B cell (primary cell): ENCODE results near the gene ARL5A. TPM values are rescaled to one million over a fixed set of nuclear protein-coding genes. Genes with fewer than 3 reads are reported as not detected.

ENCODE experiments used
- ATAC-seq: fragments of 200-7000 bp; cut with Tn5 transposase; one replicate; pipeline ENCODE4 v1.10.0; 2021; ENCODE audit warnings: low read depth, mild to moderate bottlenecking, moderate number of reproducible peaks, moderate library complexity
- CTCF ChIA-PET: fragments of 350-600 bp; sonication (Branson Sonifier 250); formaldehyde crosslinking; loops from one replicate; lab custom pipeline; 2021; ENCODE audit warnings: antibody characterized with exemption, inconsistent platforms; lab: Charles Lee
- POLR2A ChIA-PET: fragments of 350-600 bp; sonication (Branson Sonifier 250); formaldehyde crosslinking; loops from one replicate; lab custom pipeline; 2021; ENCODE audit warnings: antibody characterized with exemption; lab: Charles Lee
- DNase-seq: peaks from one replicate; pipeline ENCODE4 v3.0.0; 2013
- H2AFZ ChIP-seq: 2 replicates; pipeline ENCODE4 v1.6.1; 2012; ENCODE audit warnings: mild to moderate bottlenecking, low read depth, low read length; ENCODE audit not compliant: insufficient read depth, poor library complexity, severe bottlenecking
- H3K27ac ChIP-seq, 2 donors: 1 replicate in 1 of 2; 2 replicates in 1 of 2; pipeline ENCODE4 v1.5.1; 2012 to 2013; ENCODE audit warnings: low read length in 2 of 2, mild to moderate bottlenecking in 2 of 2, moderate library complexity in 1 of 2
- H3K27me3 ChIP-seq, 4 experiments: fragments of 200-600 bp in 1 of 4; sonication (generic) in 1 of 4; replicated peaks in 1 of 4; 1 replicate in 2 of 4; 2 replicates in 2 of 4; pipeline versions ENCODE4 v1.6.1 to v1.7.0; 2013 to 2016; ENCODE audit warnings: low read length in 3 of 4, mild to moderate bottlenecking in 2 of 4, mixed read lengths in 1 of 4, moderate library complexity in 1 of 4; ENCODE audit not compliant: insufficient read depth in 4 of 4, control insufficient read depth in 3 of 4; ENCODE audit errors: control extremely low read depth in 1 of 4
- H3K36me3 ChIP-seq, 2 experiments: replicated peaks in 1 of 2; 1 replicate in 1 of 2; 2 replicates in 1 of 2; pipeline versions ENCODE4 v1.6.1 to v1.7.1; 2013; ENCODE audit warnings: low read length in 1 of 2; ENCODE audit not compliant: insufficient read depth in 2 of 2, control insufficient read depth in 1 of 2; ENCODE audit errors: control extremely low read depth in 1 of 2, extremely low read depth in 1 of 2
- H3K4me1 ChIP-seq, 2 donors: fragments of 200-600 bp in 1 of 2; sonication (generic) in 1 of 2; 1 replicate in 1 of 2; 2 replicates in 1 of 2; pipeline versions ENCODE4 v1.5.1 to v1.6.1; 2013 to 2017; ENCODE audit warnings: low read length in 2 of 2; ENCODE audit not compliant: control insufficient read depth in 2 of 2, insufficient read depth in 2 of 2
- H3K4me2 ChIP-seq: replicated peaks from 2 replicates; pipeline ENCODE3; 2012; ENCODE audit warnings: mild to moderate bottlenecking, low read depth, low read length; ENCODE audit not compliant: poor library complexity, severe bottlenecking
- H3K4me3 ChIP-seq, 5 experiments: fragments of 200-600 bp in 1 of 5; sonication (generic) in 1 of 5; 1 replicate in 3 of 5; 2 replicates in 2 of 5; pipeline versions ENCODE4 v1.5.1 to v1.7.0; 2011 to 2016; ENCODE audit warnings: low read length in 4 of 5, mild to moderate bottlenecking in 4 of 5, low read depth in 2 of 5, control low read depth in 1 of 5, moderate library complexity in 1 of 5; ENCODE audit not compliant: insufficient read depth in 1 of 5; ENCODE audit errors: control extremely low read depth in 1 of 5, extremely low read depth in 1 of 5
- H3K79me2 ChIP-seq: fragments of 200-600 bp; sonication (generic); one replicate; pipeline ENCODE4 v1.6.0; 2016; ENCODE audit warnings: low read length; ENCODE audit not compliant: control insufficient read depth, insufficient read depth
- H3K9ac ChIP-seq: fragments of 200-600 bp; sonication (generic); 2 replicates; pipeline ENCODE4 v1.6.1; 2017; ENCODE audit warnings: mild to moderate bottlenecking, low read length, moderate library complexity
- H3K9me3 ChIP-seq, 3 donors: one replicate each; pipeline versions ENCODE4 v1.6.1 to v1.7.1; 2013; ENCODE audit warnings: low read length in 2 of 3; ENCODE audit not compliant: control insufficient read depth in 2 of 3, insufficient read depth in 1 of 3; ENCODE audit errors: control extremely low read depth in 1 of 3
- H4K20me1 ChIP-seq: 2 replicates; pipeline ENCODE4 v1.6.0; 2012; ENCODE audit warnings: mild to moderate bottlenecking, low read length; ENCODE audit not compliant: insufficient read depth, control insufficient read depth, poor library complexity, severe bottlenecking
- H3K27ac Mint-ChIP-seq: one replicate; pipeline ENCODE4 v1.8.0; 2021; ENCODE audit warnings: mixed read lengths
- H3K27me3 Mint-ChIP-seq: one replicate; pipeline ENCODE4 v1.8.0; 2021; ENCODE audit warnings: mixed read lengths
- H3K4me1 Mint-ChIP-seq: one replicate; pipeline ENCODE4 v1.8.0; 2021; ENCODE audit warnings: mixed read lengths
- H3K4me3 Mint-ChIP-seq: one replicate; pipeline ENCODE4 v1.8.0; 2021; ENCODE audit warnings: mixed read lengths
- H3K9me3 Mint-ChIP-seq: one replicate; pipeline ENCODE4 v1.8.0; 2022; ENCODE audit warnings: mixed read lengths; ENCODE audit not compliant: insufficient read depth
- EZH2 ChIP-seq: IDR thresholded peaks from 2 replicates; pipeline ENCODE4 v1.6.1; 2012; ENCODE audit warnings: borderline replicate concordance, low read depth, mild to moderate bottlenecking, moderate library complexity, low read length; ENCODE audit not compliant: insufficient read depth, poor library complexity, severe bottlenecking
- WGBS: methylation state at CpG from one replicate; pipeline ENCODE4 v1.1.5; 2013; ENCODE audit warnings: missing lambda C conversion rate; ENCODE audit not compliant: insufficient coverage; 5-methylcytosine and 5-hydroxymethylcytosine counted together
- intact Hi-C: fragments of 100-400 bp; cut with micrococcal nuclease; formaldehyde crosslinking; loops from one replicate; pipeline ENCODE4 v1.10.0; 2022
- polyA plus RNA-seq: library from polyadenylated mRNA; depleted of rRNA; stranded (reverse); fragments of >200 nt; gene quantifications from 2 replicates; pipeline ENCODE4 v1.2.3, GENCODE V29; 2012
- total RNA-seq, 2 donors: library from RNA; stranded (reverse); fragments of 120-200 nt in 1 of 2; gene quantifications; 1 replicate in 1 of 2; 2 replicates in 1 of 2; pipeline versions ENCODE4 v1.2.3 to v1.2.4, GENCODE V29; 2013 to 2022
- TF ChIP-seq, protein P1 (sequence below): fragments of 200-600 bp; IDR thresholded peaks from one replicate; pipeline ENCODE4 v1.8.0; 2022; ENCODE audit warnings: antibody characterized with exemption, mild to moderate bottlenecking

ARL5A gene
- total and polyA plus RNA-seq, 2 donors (not counting 1 experiment from before 2014, with no cell fraction given), result 18.2 to 54.1 TPM

DNA sequence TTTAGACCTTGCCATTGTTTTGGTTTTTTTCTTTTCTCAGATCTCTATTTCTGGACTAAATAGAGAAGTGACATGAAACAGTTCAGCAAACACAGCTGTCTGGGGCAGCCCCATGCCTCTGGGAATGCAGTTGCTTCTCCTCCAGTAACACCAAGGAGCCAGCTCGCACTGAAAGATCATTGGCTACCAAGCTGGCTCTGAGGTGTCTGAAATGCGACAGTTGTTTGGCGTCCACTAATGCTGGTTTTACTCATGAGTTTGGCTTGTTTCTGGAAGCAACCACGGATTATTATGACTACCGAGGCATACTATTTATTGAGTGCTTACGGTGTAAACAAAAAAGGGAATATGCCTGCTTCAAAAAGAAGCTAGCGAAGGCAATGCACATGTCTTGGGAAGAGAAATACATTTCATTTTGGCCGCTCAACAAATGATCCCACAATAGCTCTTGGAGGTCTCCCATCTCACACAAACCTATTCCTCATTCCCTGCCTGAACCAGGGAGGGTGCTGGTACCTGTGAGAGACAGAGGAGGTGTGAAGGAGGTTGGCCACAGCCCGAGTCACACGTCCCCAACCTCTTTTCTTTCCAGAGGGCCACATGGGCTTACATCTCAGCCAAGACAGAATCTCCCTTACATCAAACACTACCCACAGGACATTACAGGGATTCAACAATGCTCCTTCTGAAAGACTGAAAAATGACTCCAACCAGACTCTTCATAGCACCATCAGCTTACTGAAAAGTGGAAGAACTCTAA is 56.4 kb downstream of the ARL5A start:
- Mint-ChIP-seq H3K4me1 (peaks cover 90% of the 10 kb centered on the region), H3K4me3 (peak overlapping the region; percentile 76), H3K9me3 (no peaks in the 10 kb centered on the region), H3K27ac (peak overlapping the region; percentile 93), H3K27me3 (no peaks in the 10 kb centered on the region)
- TF ChIP-seq, protein P1, sequence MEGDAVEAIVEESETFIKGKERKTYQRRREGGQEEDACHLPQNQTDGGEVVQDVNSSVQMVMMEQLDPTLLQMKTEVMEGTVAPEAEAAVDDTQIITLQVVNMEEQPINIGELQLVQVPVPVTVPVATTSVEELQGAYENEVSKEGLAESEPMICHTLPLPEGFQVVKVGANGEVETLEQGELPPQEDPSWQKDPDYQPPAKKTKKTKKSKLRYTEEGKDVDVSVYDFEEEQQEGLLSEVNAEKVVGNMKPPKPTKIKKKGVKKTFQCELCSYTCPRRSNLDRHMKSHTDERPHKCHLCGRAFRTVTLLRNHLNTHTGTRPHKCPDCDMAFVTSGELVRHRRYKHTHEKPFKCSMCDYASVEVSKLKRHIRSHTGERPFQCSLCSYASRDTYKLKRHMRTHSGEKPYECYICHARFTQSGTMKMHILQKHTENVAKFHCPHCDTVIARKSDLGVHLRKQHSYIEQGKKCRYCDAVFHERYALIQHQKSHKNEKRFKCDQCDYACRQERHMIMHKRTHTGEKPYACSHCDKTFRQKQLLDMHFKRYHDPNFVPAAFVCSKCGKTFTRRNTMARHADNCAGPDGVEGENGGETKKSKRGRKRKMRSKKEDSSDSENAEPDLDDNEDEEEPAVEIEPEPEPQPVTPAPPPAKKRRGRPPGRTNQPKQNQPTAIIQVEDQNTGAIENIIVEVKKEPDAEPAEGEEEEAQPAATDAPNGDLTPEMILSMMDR, result no peak
- no peak for TF ChIP-seq EZH2
- peak overlapping the region in 1 of 5 experiments; percentile 38 for H3K4me3 ChIP-seq
- POLR2A ChIA-PET, result interaction anchor here (0.6 to 1.6 kb wide), 3 partner anchors 57 to 155 kb away, joined by 3 to 5 read pairs (median 4); partner anchors contain the start of gene ARL5A
- DNase-seq (peak; percentile 93), ATAC-seq (peak; percentile 90)
- H3K27me3 ChIP-seq, result no peaks in the 10 kb centered on the region
- H3K79me2 ChIP-seq, result peaks cover 9% of the 10 kb centered on the region
- CTCF ChIA-PET, result interaction anchor here (0.9 to 2.4 kb wide), 8 partner anchors 10 to 80 kb away, joined by 3 to 7 read pairs (median 4); partner anchors contain the start of gene ARL5A
- no peaks in the 10 kb centered on the region for H4K20me1 ChIP-seq
- no peaks in the 10 kb centered on the region for H3K36me3 ChIP-seq
- WGBS, result 43% methylated on average over 4 of the region's 10 CpGs
- peak overlapping the region; percentile 36 for H2AFZ ChIP-seq
- H3K9ac ChIP-seq, result peak overlapping the region; percentile 45
- H3K9me3 ChIP-seq, result peaks cover 0 to 15% (median 3%) of the 10 kb centered on the region in 3 donors
- H3K4me1 ChIP-seq, result peaks cover 78 to 80% of the 10 kb centered on the region in 2 donors
- intact Hi-C loops, result loop anchor here (1.0 to 10.0 kb wide), 4 partner anchors 57 to 946 kb away; partner anchors contain the start of genes ARL5A, ARL6IP6, PRPF40A and STAM2
- H3K27ac ChIP-seq, result peak overlapping the region; percentile 95 to 96
- peak overlapping the region; percentile 70 for H3K4me2 ChIP-seq
